CD4-positive, alpha-beta T cell treated with Interleukin-17A for 4 hours (primary cell): ENCODE data around the gene ASB15.

ENCODE experiments used
- DNase-seq: peaks from one replicate; pipeline ENCODE4 v3.0.0-alpha.2; 2020; ENCODE audit warnings: mixed read lengths

Gene ASB15

DNA sequence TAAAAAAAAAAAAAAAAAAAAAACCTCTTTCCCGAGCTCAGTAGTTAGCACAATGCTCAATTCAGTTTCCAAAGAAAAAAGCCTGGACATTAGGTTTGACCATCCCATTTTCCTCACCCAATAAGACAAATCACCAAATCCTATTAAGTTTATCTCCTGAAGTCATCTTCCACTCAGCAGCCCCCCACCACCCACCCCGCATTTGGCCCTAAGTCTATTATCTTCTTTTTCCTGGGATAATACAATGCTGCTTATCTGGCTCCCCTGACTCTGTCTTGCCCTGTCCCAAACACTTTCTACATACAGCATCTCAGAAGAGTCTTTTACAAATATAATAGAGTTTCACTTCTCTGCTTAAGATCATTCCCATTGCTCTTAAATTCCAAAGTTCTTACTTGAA, 36.3 kb downstream of the ASB15 start:
- no peak for DNase-seq

DNA sequence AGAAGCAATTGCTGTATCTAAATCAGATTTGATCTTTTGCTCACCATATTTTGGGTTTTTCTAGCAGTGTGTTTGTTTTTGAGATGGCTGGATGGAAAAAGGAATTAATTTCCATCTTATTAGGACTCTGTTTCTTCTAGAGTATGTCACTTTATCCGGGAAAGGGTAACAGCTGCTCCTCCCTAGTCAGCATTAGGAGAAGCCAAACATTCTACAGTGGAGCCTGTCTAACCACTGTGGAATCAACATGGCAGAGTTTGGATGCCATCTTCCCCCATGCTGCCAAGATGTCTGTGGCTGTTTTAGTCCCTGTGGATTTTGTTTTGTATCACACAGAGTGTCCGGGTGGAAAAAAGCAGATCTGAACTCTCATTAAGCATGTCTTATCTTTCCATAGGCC, 38.0 kb downstream of the ASB15 start:
- no peak for DNase-seq

DNA sequence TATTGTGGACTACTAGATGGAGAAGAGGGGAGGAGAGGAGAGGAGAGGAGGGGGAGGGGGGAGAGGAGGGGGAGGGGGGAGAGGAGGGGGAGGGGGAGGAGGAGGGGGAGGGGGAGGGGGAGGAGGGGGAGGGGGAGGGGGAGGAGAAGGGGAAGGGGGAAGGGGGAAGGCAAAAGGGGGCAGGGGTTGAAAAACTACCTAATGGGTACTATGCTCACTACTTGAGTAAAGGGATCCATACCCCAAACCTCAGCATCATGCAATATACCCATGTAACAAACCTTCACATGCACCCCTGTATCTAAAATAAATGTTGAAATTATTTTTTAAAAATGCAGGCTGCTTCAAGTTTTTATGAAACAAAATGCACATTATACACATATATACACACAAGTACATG, 39.0 kb downstream of the ASB15 start:
- no peak for DNase-seq

DNA sequence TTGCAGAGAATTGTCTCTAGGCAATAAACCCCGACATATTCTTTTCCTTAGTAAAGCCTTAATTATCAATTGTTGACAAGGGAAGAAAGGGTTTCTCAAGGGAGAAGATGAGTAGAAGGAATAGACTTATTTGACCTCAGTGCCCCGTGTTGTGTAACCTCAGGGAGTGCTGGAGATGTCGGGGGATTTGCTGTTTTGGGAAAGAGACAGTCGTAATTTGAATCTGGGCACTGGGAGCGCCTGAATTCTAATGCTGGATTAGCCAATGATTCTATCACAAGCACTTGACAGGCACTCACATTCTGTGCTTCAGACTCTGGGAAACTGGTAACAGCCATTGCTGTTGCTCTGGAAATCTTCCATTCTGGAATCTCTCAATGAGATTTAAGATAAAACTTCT, 40.3 kb downstream of the ASB15 start:
- DNase-seq: no peak

DNA sequence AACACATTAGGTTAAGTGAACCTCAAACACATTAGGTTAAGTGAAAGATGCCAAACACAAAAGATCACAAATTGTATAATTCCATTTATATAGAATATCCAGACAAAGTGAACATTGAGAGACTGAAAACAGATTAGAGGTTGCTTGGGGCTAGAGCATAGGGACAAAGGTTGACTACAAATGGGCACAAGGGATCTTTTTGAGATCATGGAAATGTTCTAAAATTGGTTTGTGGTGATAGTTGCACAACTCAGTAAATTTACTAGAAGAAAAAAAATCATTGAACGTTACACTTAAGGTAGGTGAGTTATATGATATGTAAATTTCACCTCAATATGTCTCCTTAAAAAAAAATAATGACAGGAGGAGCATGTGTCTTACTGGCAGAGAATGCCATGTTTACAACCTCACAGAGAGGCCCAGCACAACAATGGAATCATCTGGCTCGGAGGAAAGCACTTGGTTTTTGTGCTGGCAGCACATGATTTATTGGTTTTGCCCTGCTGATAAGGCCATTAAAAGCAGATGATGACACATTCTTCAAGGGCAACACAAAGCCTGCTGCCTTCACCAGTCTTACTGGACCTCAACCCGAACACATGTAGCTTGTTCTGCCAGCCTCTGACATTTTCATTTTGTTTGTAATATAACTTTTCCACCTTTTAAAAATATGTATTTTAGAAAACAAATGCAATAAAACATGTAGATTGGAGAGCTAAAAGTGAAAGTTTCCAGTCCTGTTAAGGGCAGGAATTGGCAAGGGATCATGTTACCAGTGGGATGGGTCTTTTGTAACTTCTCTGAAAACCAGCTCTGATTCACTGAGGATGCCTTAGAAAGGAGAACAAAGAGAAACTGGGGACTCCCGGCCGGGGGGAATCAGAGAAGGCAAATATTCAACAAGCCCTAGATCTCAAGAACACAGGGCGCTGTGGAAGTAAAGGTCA, 42.1 kb downstream of the ASB15 start:
- no peak for DNase-seq

DNA sequence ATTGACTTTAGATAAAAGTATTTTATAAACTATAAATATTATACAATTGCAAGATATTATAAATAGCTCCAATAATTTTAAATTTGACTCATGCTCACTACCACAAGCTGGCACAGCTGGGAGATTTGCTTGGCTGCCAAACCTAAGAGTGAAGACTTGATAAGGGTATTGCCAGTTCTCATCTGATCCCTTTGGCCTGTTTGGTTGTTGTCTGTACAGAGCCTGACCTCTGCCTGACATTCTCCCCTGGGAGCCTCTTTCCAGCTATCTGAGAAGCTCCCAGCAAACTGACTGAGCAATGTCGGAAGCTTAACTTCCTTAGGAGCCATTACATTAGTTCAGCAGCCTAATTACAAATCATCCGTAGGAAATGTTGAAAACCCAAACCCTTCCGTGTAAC, 43.9 kb downstream of the ASB15 start:
- DNase-seq: no peak

DNA sequence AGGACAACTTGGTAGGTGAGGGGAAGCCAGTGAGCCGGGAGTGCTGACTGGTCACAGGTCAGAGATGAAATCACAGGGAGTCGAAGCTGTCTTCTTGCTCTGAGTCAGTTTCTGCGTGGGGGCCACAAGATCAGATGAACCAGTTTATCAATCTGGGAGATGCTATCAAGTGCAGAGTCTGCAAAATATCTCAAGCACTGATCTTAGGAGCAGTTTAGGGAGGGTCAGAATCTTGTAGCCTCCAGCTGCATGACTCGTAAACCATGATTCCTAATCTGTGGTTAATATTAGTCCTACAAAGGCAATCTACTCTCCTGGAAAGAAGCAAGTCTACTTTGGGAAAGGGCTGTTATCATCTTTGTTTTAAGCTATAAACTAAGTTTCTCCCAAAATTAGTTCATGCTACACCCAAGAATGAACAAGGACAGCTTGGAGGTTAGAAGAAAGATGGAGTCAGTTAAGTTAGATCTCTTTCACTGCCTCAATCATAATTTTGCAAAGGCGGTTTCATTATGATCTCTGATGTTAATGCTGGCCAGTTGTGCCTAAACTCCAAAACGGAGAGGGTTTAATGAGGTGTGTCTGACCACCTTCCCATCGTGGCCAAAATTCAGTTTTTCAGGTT, 45.6 kb downstream of the ASB15 start:
- no peak for DNase-seq

DNA sequence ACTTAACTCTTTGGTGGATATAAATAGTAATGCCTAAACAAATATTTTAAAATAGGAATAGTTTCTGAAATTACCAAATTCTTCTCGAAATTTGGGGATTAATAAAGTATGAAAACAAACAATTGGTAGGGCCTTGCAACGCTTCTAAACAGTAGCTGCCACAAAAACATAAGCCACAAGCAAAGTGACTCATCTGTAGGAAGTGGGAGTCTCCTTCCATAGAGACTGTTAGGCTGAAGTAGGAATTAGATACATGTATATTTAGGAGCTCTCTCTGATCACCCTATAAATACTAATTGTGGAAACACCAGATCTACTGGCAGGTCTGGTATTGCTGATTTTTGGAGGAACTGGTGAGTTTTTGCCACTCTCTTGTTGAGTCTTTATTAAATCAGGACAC, 48.3 kb downstream of the ASB15 start:
- DNase-seq: no peak

DNA sequence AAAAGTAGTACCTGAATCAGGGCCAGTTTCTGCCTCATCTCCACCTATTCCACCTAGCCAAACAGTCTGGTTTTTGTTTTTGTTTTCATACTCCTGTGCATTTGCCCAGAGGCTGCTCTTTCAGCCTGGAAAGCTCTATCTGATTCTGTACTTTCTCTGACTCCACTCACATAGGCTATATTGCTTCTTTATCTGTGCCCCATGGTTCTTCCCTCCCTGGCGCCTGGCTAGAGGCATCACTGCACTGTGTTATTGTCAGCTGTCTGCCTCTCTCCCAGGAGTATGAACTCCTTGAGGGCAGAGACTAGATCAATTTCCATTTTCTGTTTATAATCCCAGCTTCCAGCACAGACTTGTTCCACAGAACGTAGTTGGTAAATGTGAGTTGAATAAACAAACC, 49.0 kb downstream of the ASB15 start:
- no peak for DNase-seq

DNA sequence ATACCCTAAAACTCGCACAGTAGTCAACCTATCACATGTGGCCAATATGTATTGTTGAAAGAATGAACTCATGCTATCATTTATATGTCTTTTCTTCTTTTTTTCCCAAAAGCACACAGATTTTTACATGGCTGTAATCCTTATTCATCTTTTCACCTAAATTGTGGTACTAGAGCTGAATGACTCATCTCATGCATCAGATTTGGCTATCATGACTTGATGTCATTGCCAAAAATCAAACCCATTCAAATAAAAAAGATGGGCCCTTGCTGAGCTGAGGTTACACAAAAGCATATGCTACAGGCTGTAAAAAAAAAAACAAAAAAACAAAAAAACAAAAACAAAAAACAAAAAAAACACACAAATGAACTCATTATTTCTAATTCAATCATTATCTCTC, 50.8 kb downstream of the ASB15 start:
- DNase-seq: no peak

DNA sequence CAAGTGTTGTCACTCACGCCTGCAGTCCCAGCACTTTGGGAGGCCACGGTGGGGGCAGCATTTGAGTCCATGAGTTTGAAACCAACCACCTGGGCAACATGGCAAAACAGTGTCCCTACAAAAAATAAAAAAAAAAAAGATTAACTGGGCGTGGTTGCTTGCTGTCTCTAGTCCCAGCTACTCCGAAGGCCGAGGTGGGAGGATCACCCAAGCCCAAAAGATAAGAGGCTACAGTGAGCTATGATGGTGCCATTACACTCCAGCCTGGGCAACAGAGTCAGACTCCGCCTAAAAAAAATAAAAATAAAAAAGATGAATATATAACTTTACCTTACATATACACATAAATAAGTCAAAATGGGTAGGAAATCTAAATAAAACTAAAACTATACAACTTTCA, 51.5 kb downstream of the ASB15 start:
- DNase-seq: no peak

DNA sequence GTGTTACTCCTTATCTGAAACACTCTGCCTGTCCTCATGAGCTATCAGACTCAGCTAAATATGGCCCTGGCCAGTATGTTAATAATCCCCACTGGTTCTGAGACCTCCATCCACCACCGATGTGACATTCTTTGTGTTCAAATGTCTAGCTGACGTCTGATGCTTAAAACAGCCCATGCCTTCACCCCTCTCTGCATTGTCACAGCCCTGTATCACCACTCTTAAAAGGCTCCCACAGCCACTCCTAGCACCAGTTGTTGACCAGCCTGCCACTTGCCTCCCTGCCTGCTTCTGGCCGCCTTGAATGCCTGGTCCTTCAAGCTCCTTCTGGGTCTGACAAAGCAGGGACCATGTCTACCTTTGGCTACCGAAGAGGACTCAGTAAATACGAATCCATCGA, 54.0 kb downstream of the ASB15 start, which contains the start of gene LMOD2:
TSS of gene LMOD2 (plus strand) at position 253 of the 400 bp plus-strand sequence. CDS start at position 351, 98 bp downstream.
- DNase-seq: no peak

DNA sequence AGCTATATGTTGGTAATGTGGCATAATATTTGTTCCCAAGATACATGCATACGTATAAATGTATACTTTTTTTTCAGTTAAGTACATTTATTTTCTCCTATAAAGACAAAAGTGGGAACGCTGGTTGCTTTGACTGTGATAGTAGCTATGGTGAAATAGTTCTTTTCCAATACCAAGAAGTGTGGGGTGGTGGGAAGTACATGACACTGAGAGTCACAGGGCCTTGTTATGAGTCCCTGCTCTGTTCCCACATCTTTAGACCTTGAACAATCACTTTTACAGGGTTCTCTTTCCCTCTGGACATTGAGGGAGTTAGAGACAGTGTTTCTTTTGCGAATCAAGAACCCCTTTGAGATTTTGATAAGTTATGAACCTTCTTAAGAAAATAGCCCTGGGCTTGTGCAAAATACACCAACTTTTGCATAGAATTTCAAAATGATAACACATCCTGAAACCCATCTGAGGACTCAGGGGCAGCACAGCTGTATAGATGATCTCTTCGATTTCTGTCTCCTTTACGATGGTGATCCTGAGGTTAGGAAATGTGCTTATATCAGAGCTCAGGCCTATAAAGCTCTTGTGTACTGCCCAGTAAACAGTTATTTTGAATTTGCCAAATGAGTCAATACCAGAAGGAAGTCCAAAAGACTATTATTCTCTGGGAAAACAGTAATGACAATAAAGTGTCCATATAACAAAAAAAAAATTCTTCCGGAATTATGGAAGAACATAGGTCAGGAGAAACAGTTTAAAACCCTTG, 55.1 kb downstream of the ASB15 start:
- DNase-seq: no peak

DNA sequence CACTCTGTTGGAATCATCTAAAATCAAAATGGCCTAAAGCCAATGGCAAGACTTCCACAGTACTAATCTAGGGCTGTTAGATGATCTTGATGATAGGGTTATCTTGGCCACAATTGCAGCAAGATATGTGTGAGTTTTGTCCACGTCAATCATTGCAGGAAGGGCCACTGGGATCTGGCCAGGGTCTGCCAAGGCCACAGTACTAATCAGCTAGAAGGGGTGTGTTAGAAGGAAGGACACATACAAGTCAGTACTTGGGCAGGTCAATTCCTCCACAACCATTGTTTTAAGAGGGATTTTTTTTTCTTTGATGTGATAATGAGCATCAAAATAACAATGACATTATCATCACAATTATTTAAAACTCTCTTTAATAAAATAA, 55.7 kb downstream of the ASB15 start:
- DNase-seq: no peak

DNA sequence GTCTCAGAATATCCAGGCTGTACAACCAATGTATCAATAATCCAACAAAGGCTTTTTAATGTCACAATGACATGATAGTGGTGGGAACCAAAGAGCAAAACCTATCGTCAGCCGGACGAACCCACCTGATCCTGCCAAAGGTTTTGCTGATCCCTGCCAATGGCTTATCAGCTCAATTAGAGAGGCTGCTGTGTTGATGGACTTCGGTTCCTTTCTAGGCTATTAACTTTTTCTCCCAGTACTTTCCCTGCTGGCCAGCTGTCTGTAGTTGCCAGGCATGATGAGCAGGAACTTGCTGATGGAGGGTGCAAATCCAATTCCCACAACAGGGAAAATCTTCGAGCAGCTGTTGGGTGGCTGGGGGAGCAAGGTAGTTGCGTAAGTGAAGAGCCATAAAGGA, 56.4 kb downstream of the ASB15 start:
- DNase-seq: no peak

DNA sequence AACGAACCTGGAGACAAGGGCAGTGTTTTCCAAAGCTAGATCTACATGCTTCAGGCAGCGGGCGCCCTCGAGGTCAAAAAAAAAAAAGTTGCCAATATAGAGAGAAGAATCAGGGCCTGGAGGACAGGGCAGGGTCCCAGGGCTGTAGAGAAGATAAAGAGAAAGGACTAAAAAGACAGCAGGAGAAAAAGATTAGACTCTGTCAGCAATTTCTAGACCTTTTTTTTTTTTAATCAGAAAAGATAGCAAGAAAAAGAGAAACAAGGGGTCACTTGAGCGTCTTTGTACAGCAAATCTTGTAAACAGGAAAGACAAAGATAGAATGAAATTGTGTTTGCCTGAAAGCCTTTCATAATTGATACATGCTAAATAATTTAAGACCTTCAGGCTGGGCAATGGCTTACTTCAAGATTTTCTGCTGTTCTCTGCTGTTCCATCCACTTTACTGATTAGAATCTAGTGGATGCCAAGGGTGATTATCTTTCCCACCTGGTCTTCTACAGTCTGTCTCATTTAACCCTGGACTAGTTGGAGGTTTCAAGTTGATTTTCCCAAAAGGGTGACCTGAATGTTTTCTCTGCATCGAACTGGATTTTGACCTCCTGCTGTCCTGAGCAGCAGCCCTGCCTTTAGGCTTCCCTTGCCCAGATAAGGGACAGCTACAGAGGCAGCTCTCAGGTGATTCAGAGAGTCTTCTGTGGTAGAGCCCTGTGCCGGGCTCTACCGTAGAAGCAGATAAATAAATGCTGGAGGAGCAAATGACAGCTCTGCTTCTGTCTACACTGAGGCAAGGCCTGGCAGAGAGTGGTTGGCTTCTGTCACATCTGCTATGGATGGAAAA, 59.1 kb downstream of the ASB15 start:
- DNase-seq: no peak

DNA sequence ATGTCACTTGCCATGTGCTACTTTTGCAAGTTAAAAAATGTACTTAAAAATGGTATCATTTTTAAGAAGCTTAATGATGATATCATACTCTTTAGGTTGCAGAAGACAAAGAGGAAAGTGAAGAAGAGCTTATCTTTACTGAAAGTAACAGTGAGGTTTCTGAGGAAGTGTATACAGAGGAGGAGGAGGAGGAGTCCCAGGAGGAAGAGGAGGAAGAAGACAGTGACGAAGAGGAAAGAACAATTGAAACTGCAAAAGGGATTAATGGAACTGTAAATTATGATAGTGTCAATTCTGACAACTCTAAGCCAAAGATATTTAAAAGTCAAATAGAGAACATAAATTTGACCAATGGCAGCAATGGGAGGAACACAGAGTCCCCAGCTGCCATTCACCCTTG, 60.1 kb downstream of the ASB15 start:
- DNase-seq: no peak

DNA sequence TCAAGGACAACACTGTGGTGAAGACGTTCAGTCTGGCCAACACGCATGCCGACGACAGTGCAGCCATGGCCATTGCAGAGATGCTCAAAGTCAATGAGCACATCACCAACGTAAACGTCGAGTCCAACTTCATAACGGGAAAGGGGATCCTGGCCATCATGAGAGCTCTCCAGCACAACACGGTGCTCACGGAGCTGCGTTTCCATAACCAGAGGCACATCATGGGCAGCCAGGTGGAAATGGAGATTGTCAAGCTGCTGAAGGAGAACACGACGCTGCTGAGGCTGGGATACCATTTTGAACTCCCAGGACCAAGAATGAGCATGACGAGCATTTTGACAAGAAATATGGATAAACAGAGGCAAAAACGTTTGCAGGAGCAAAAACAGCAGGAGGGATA, 60.7 kb downstream of the ASB15 start:
- DNase-seq: no peak

DNA sequence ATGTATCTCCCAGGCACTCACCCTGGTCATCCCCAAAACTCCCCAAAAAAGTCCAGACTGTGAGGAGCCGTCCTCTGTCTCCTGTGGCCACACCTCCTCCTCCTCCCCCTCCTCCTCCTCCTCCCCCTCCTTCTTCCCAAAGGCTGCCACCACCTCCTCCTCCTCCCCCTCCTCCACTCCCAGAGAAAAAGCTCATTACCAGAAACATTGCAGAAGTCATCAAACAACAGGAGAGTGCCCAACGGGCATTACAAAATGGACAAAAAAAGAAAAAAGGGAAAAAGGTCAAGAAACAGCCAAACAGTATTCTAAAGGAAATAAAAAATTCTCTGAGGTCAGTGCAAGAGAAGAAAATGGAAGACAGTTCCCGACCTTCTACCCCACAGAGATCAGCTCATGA, 61.1 kb downstream of the ASB15 start:
- no peak for DNase-seq

DNA sequence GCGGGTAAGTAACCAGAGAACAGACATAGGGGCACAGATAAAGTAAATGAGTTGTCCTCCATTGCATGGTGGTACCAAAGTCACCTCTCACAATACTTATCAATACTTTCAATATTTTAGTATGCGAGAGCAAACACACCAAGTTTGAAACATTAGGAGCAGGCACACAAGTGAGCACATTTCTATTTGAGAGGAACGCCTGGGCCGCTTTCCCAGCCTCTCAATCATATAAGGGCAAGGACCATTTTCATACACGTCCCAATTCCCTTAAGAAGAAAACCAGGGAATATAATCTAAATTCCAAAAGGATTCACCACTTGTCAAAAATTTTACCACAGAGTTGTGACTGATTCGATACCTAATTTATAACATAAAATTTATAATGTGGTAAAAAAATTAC, 61.6 kb downstream of the ASB15 start:
- no peak for DNase-seq

DNA sequence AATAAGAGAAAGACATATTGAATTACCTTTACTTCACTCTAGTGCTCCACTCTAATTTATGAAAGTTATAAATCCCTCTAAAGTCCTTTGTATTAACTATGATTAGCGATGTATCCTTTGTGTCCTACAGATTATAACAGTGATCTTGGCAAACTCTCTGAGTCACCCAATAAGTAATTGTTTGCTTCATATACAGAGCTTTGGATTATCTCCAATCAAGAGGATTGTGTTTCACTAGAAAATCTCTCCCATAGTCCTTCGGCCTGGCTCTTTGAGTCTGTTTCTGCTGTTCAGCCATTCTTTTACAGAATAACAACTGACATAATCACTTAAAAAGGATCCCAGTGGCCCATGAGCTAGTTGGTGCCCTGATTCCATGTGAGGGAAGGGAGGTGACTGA, 63.5 kb downstream of the ASB15 start:
- DNase-seq: no peak

DNA sequence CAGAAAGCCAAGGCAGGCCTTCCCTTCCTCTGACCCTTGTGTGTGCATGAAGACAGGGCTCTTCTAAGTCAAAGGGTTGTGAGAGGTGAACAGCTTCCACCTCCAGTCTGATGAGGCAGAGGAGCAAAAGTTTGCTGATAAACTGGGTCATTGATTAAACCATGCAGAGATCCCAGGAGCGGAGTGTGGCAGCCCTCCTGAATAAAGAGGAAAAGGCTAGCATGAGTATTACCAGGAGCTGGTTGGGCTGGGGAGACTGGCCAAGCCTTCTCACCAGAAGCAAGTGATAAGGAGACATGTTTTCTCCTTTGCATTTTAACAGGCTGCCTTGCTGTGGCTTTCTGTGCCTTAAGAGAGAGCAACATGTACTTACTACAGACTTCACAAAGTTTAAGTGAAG, 64.3 kb downstream of the ASB15 start:
- no peak for DNase-seq

DNA sequence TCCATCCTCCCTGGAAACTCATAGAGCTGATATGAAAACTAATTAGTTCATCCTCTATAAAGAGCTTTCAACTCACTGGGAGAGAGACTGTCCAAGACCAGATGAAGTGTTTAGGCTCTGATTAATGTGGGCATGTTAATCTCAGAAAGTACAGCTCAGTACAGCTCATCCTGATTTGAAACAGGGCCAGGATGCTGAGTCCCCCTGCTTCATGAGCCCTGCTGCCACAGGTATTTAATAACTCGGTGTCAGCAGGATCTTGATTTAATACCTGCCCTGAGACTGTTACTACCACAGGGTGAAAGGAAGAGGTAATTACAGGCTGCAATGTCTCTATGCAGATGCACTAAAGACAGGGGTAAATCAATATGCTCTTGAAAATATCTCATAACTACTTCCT, 64.9 kb downstream of the ASB15 start:
- DNase-seq: no peak
